Central memory CD8-positive, alpha-beta T cell (primary cell): Measurements from ENCODE around the gene TCEAL1.
"Not testable (repeated sequence)": the region's sequence is repeated elsewhere in the genome, so short reads cannot be mapped to it uniquely, and the experiment has no call there.

Source experiments
- ATAC-seq: fragments of 150-1000 bp; cut with Tn5 transposase; replicated peaks from 2 replicates; pipeline ENCODE4 v1.10.0; 2022; ENCODE audit warnings: mild to moderate bottlenecking, moderate FRiP score, moderate number of reproducible peaks; ENCODE audit not compliant: poor library complexity, severe bottlenecking; ENCODE audit errors: extremely low read depth
- DNase-seq, 2 donors: peaks; one replicate each; pipeline ENCODE4 v3.0.0; 2021; ENCODE audit warnings: low spot score in 2 of 2
- H3K27ac Mint-ChIP-seq: one replicate; pipeline ENCODE4 v1.8.0; 2022; ENCODE audit warnings: low read depth, mild to moderate bottlenecking, moderate library complexity, mixed read lengths
- H3K27me3 Mint-ChIP-seq: one replicate; pipeline ENCODE4 v1.8.0; 2022; ENCODE audit warnings: mixed read lengths
- H3K36me3 Mint-ChIP-seq: one replicate; pipeline ENCODE4 v1.8.0; 2022; ENCODE audit warnings: mild to moderate bottlenecking, moderate library complexity, mixed read lengths; ENCODE audit not compliant: insufficient read depth
- H3K4me1 Mint-ChIP-seq: one replicate; pipeline ENCODE4 v1.8.0; 2022; ENCODE audit warnings: mixed read lengths
- H3K4me3 Mint-ChIP-seq: one replicate; pipeline ENCODE4 v1.8.0; 2022; ENCODE audit warnings: mild to moderate bottlenecking, moderate library complexity, mixed read lengths
- H3K9me3 Mint-ChIP-seq: one replicate; pipeline ENCODE4 v1.8.0; 2022; ENCODE audit warnings: mixed read lengths

The TCEAL1 gene, protein sequence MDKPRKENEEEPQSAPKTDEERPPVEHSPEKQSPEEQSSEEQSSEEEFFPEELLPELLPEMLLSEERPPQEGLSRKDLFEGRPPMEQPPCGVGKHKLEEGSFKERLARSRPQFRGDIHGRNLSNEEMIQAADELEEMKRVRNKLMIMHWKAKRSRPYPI

DNA sequence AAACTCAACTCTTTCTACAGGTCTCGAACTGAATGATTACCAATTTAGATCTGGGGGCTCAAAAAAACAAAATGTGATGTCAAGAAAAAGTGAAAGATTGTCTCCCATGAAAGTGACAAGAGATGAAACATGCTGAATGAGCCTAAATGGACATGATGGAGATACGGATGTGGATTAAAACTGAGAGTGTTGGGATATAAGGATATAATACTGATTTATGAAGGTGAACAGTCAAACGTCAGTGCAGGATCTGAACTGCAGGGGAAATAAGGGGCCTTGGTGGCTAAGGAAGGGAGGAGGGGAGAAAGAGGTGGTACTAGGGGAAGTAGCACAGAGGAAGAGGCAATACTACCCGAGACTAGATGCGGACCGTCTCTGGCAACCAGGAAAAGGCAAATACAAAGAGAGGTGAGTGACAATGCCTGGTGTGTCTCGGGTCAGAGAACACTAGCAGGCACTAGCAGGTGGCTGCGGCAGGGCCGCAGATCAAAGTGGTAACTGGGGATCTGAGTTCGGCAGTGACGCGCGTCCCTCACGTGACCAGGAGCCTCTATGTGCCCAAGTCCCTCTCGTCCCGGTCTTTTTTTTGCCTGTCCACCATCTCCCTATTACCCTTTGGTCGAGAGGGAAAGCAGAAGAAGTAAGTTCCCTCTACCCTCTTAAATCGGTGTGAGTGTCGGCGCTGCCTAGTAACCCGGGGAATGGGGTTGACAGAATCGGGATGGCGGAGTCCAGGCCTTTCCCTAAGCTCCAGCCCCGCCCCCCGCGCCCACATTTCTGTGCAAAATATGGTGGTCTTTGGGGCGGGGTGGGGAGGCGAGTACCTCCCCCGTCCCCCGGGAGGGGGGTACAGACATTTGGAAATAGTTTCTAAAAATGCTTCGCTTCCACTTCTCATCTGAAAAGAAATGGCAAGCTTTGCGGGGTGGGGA lies at the start of gene TCEAL1:
TSS of gene TCEAL1 (plus strand) at position 590 of the 932 bp plus-strand sequence. CDS start 942 bp downstream, outside the sequence.
- H3K27ac Mint-ChIP-seq, result peak within 1 kb of the TSS; percentile 90
- peak within 1 kb of the TSS; percentile 89 for H3K4me3 Mint-ChIP-seq
- ATAC-seq, result peak; percentile 75
- H3K4me1 Mint-ChIP-seq, result peaks cover 20% of the 10 kb centered on the region
- peak in 1 of 2 donors; percentile 19 for DNase-seq
- H3K9me3 Mint-ChIP-seq, result no peaks in the 10 kb centered on the region
- H3K27me3 Mint-ChIP-seq, result no peaks in the 10 kb centered on the region
- H3K36me3 Mint-ChIP-seq, result peaks cover 4% of the 10 kb centered on the region

DNA sequence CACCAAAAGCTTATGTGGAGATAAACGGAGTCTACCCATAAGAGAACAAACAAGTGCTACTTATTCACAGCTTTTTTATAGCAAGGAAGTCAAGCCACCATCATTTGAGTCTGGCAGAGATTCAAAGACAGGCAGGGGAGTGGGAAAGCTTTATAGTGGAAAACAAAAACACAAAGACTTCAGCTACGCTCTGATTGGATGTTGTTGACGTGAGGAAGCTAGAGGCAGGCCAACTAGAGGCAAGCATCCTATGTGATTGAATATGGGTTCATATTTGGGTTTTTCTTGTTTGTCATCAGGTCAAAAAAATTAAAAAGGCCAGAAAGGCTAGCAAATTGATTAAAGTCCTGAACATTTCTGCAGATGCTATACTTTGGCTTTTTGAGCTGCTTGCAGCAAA lies 44.2 kb upstream of the TCEAL1 start:
- Mint-ChIP-seq H3K9me3 (no peaks in the 10 kb centered on the region), H3K4me1 (peaks cover 13% of the 10 kb centered on the region), H3K4me3 (peak overlapping the region; percentile 87), H3K36me3 (peaks cover 2% of the 10 kb centered on the region), H3K27me3 (no peaks in the 10 kb centered on the region), H3K27ac (peak overlapping the region; percentile 59)
- ATAC-seq (no peak), DNase-seq (no peak)

DNA sequence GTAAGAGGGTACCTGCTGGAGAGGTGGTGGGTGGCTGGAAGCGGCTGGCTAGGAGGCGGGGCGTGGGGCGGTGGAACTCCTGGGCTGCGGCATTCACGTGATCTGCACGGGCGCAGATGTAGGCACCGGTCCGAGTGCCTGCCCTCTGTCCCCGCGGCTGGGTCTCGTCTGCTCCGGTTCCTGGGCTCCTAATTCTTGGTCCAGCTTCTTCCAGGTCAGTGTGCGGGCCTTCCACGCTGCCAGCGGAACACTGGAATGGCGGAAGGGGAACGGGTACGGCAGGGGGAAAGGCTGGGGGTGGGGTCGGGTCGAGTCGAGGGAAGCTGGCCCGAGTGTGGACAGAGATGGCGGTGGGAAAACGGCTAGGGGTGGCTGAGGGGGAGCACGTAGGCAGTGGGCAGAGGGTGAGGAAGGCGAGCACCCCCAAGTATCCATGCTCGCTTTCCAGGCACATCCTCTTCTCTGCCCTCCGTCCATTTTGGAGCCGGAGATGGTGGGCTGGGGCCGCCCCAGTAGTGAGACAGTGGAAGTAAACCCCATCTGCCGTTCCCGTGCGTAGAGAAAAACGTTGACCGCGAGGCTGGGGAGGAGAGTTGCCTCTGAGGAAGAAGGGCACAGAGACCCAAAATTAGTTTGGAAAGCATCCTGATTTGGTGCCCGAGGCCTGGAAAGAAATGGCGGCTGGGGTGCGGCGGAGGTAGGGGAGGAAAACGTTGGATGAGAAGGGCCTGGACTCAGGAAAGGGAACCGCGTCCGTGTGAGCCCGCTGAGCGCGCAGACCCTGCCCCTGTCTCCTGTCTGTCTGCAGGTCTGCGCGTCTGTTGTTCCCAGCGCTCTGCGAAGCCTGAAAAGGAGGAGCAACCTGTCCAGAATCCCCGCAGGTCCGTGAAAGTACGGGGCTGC lies 43.1 kb upstream of the TCEAL1 start, which contains the start of gene TCEAL4:
TSS of gene TCEAL4 (plus strand) at position 105 of the 903 bp plus-strand sequence. CDS start 1,161 bp downstream, outside the sequence.
- DNase-seq, result no peak
- Mint-ChIP-seq H3K4me1 (peaks cover 16% of the 10 kb centered on the region), H3K27ac (peak within 1 kb of the TSS; percentile 59), H3K27me3 (no peaks in the 10 kb centered on the region), H3K36me3 (peaks cover 2% of the 10 kb centered on the region), H3K9me3 (no peaks in the 10 kb centered on the region), H3K4me3 (peak within 1 kb of the TSS; percentile 87)
- peak; percentile 64 for ATAC-seq

DNA sequence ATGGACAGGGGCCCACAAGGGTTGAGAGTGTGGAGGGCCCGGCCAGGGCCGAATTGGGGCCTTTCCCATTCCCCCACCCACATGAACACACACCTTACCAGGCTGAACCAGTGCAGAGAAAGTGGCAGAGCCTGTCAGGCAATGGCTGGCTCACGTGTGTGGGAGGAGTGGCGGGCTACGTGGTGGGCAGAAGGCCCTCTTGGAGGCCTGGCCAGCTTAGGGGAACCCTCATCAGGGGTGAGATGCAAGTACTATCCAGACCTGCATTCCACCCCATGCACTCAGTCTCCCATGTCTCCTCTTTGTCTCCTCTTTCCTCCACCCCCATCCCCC lies 42.5 kb upstream of the TCEAL1 start:
- peak overlapping the region; percentile 59 for H3K27ac Mint-ChIP-seq
- no peaks in the 10 kb centered on the region for H3K9me3 Mint-ChIP-seq
- peaks cover 2% of the 10 kb centered on the region for H3K36me3 Mint-ChIP-seq
- peak overlapping the region; percentile 87 for H3K4me3 Mint-ChIP-seq
- no peak for DNase-seq
- H3K27me3 Mint-ChIP-seq, result no peaks in the 10 kb centered on the region
- H3K4me1 Mint-ChIP-seq, result peaks cover 19% of the 10 kb centered on the region
- no peak for ATAC-seq

DNA sequence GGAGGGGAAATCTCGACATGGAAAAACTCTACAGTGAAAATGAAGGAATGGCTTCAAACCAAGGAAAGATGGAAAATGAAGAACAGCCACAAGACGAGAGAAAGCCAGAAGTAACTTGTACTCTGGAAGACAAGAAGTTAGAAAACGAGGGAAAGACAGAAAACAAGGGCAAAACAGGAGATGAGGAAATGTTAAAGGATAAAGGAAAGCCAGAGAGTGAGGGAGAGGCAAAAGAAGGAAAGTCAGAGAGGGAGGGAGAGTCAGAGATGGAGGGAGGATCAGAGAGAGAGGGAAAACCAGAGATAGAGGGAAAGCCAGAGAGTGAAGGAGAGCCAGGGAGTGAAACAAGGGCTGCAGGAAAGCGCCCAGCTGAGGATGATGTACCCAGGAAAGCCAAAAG lies 42.1 kb upstream of the TCEAL1 start:
- Mint-ChIP-seq H3K27me3 (no peaks in the 10 kb centered on the region), H3K27ac (peak overlapping the region; percentile 59), H3K9me3 (no peaks in the 10 kb centered on the region), H3K4me1 (peaks cover 22% of the 10 kb centered on the region), H3K36me3 (peaks cover 2% of the 10 kb centered on the region), H3K4me3 (peak overlapping the region; percentile 87)
- ATAC-seq (no peak), DNase-seq (no peak)

DNA sequence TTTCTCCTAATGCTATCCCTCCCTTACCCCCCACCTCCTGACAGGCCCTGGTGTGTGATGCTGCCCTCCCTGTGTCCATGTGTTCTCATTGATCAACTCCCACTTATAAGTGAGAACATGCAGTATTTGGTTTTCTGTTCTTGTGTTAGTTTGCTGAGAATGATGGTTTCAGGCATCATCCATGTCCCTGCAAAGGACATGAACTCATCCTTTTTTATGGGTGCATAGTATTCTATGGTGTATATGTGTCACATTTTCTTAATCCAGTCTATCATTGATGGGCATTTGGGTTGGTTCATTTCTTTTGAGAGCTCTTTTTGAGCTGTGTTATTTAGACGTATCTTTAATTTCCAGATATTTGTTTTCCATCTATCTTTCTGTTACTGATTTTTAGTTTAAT lies 36.5 kb upstream of the TCEAL1 start:
- H3K4me1 Mint-ChIP-seq, result peaks cover 11% of the 10 kb centered on the region
- not testable (repeated sequence) for H3K27me3 Mint-ChIP-seq, ATAC-seq, H3K4me3 Mint-ChIP-seq, H3K9me3 Mint-ChIP-seq, H3K27ac Mint-ChIP-seq, DNase-seq, H3K36me3 Mint-ChIP-seq

DNA sequence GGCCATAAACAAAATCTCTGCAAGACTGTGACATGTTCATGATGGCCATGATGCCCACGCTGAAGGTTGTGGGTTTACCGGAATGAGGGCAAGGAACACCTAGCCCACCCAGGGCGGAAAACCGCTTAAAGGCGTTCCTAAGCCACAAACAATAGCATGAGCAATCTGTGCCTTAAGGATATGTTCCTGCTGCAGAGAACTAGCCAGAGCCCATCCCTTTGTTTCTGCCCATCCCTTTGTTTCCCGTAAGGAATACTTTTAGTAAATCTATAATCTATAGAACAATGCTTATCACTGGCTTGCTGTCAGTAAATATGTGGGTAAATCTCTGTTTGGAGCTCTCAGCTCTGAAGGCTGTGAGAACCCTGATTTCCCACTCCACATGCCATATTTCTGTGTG lies 33.6 kb upstream of the TCEAL1 start:
- not testable (repeated sequence) for H3K27ac Mint-ChIP-seq, DNase-seq, H3K4me3 Mint-ChIP-seq, H3K27me3 Mint-ChIP-seq, H3K36me3 Mint-ChIP-seq, H3K9me3 Mint-ChIP-seq, ATAC-seq
- H3K4me1 Mint-ChIP-seq, result peaks cover 11% of the 10 kb centered on the region

DNA sequence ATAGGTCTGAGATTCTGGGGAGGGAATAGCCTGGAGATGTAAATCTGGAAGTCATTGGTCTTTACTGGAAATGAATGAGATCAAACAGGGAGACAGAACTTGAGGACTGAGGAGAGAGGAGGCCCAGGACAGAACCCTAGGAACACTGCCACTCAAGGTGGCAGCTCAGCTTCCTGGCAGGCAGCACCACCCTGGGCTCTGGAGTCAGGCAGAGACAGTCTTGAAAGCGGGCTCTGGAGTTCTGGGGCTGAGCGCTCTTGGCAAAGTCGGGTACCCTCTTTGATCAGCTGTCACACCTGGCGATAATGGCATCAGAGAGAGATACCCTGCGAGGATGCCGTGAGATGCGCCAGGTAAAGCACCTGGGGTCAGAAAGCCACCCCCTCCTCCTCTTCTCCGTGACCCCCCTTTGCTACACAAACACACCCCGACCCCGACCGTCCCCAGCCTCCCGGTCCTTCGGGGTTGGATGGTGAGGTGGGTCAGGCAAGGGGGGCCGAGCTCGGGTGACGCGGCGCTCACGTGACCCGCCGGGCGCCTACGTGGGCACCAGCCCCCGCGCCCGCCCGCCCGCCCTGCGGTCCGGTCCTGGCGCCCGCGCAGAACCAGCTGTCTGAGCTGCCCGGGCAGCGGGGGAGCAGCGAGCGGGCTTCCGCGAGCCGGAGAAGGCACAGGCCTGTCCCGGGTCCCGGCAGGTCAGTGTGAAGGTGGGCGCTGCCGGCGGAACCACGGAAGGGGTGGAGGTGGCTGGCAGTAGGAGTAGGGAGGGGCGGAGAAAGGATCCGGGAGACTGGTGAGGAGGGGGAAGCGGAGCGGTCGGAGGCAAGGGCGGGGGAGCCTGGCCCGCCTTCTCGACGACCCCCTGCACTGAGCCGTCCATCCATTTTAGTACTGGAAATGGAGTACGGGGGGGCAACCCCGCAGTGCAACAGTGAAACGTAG lies 21.1 kb upstream of the TCEAL1 start, which contains the start of gene TCEAL3:
TSS of gene TCEAL3 (plus strand) at position 600 of the 942 bp plus-strand sequence. CDS start 1,102 bp downstream, outside the sequence.
- H3K27me3 Mint-ChIP-seq, result no peaks in the 10 kb centered on the region
- no peaks in the 10 kb centered on the region for H3K9me3 Mint-ChIP-seq
- peak within 1 kb of the TSS; percentile 75 for H3K4me3 Mint-ChIP-seq
- DNase-seq, result peak in 1 of 2 donors; percentile 22
- H3K27ac Mint-ChIP-seq, result peak within 1 kb of the TSS; percentile 85
- ATAC-seq, result peak; percentile 81
- peaks cover 8% of the 10 kb centered on the region for H3K4me1 Mint-ChIP-seq
- peaks cover 3% of the 10 kb centered on the region for H3K36me3 Mint-ChIP-seq

DNA sequence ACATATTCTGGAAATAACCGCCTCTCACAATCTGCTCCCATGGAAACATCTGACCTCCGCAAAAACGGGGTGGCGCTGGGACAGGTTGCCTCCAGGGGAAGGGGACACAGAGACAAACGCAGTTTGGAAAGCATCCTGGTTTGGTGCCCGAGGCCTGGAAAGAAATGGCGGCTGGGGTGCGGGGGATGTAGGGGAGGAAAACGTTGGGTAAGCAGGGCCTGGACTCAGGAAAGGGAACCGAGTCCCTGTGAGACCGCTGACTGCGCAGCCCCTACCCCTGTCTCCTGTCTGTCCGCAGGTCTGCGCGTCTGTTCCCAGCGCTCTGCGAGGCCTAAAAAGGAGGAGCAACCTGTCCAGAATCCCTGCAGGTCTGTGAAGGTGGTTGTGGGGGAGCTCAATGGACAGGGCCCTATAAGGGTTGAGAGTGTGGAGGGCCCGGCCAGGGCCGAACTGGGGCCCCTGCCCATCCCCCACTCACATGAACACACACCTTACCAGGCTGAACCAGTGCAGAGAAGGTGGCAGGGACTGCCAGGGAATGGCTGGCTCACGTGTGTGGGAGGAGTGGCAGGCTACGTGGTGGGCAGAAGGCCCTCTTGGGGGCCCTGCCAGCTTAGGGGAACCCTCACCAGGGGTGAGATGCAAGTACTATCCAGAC lies 20.3 kb upstream of the TCEAL1 start:
- H3K36me3 Mint-ChIP-seq, result peaks cover 3% of the 10 kb centered on the region
- no peaks in the 10 kb centered on the region for H3K27me3 Mint-ChIP-seq
- H3K4me1 Mint-ChIP-seq, result peaks cover 8% of the 10 kb centered on the region
- no peaks in the 10 kb centered on the region for H3K9me3 Mint-ChIP-seq
- DNase-seq, result no peak
- no peak for ATAC-seq
- H3K27ac Mint-ChIP-seq, result peak overlapping the region; percentile 85
- peak overlapping the region; percentile 75 for H3K4me3 Mint-ChIP-seq

DNA sequence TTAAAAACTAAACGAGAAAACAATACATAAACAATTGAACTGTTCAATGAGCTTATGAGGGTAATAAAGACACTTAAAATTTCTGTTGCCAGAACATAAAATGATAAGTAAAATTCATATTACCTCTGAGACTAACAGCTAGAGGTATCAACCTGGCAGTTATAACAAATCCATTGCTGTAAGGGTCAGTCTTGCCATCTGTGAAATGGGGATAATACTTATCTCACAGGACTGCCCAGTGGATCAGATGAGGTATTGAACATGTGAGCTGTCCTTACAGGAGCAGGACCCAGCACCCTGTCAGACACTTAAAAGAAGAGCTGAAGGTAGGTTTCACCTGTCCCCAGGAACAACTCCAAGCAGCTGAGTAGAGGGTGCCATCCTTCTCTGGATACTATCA lies 18.5 kb upstream of the TCEAL1 start:
- Mint-ChIP-seq H3K36me3 (peaks cover 3% of the 10 kb centered on the region), H3K27ac (no peak overlapping the region), H3K27me3 (no peaks in the 10 kb centered on the region), H3K4me1 (peaks cover 8% of the 10 kb centered on the region), H3K9me3 (no peaks in the 10 kb centered on the region), H3K4me3 (no peak overlapping the region)
- ATAC-seq (no peak), DNase-seq (no peak)

DNA sequence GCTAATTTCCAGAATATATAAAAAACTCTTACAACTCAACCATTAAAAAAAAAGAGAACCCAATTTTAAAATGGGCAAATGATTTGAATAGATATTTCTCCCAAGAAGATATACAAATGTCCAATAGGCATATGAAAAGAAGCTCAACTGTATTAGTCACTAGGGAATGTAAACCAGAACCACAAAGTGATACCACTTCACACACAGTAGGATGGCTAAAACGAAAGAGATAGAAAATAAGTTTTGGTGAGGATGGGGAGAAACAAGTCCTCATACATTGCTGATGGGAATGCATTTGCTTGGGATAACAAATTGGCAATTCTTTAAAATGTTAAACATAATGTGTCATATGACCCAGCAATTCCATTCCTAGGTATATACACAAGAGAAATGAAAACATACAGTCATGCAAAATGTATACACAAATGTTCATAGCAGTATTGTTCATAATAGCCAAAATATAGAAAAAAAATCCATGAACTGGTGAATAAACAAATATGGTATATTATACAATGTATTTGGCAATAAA lies 15.3 kb upstream of the TCEAL1 start:
- no peak for DNase-seq
- Mint-ChIP-seq H3K4me3 (no peak overlapping the region), H3K27me3 (no peaks in the 10 kb centered on the region), H3K27ac (no peak overlapping the region), H3K36me3 (peaks cover 1% of the 10 kb centered on the region), H3K4me1 (no peaks in the 10 kb centered on the region), H3K9me3 (no peaks in the 10 kb centered on the region)
- ATAC-seq, result no peak
